SK-N-SH (cell line): ENCODE measurements around the gene MAP1LC3C. TPM values are rescaled to one million over a fixed set of nuclear protein-coding genes. Genes with fewer than 3 reads are reported as not detected.

Experiments
- polyA plus RNA-seq, 3 experiments: library from polyadenylated mRNA; depleted of rRNA; stranded (reverse); fragments of >200 nt; gene quantifications; 2 replicates each; pipeline ENCODE4 v1.2.3, GENCODE V29; 2012

Gene MAP1LC3C
- polyA plus RNA-seq, 1 of the 3 experiments (the other 2 are of a cell fraction) = 0.20 TPM

Other genes starting within 250 kb of the MAP1LC3C start
- 3.9 and 4.6 TPM in 2 replicates for gene EXO1, start 150.9 kb downstream of the MAP1LC3C start, polyA plus RNA-seq (2012; rRNA removed)
- not detected in 2 replicates for gene BECN2, start 41.3 kb downstream of the MAP1LC3C start, polyA plus RNA-seq (2012; rRNA removed)